HG03378 (cell line): ENCODE measurements around the gene HECTD1.
A peak's percentile ranks its signal among the peaks of the same experiment; 100 is the strongest.
"Not testable (repeated sequence)": the region's sequence is repeated elsewhere in the genome, so short reads cannot be mapped to it uniquely, and the experiment has no call there.

ENCODE experiments used
- ATAC-seq: cut with Tn5 transposase; IDR thresholded peaks from one replicate; pipeline ENCODE4 v1.9.1; 2021; ENCODE audit warnings: mild to moderate bottlenecking, moderate library complexity; ENCODE audit not compliant: unreplicated experiment

The HECTD1 gene

DNA sequence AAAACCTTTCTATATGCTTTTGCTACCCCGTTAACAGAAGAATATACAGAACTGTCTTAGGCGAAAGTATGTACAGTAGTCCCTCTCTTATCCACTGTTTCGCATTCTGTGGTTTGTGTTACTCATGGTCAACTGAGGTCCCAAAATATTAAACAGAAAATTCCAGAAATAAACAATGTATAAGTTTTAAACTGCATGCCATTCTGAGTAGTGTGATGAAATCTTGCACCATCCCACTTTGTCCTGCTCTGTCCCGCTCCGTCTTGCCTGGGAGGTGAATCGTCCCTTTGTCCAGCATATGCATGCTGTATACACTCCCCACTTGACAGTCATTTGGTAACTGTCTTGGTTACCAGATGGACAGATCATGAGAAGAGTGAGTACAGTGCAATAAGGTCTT lies 111.3 kb downstream of the HECTD1 start:
- no peak for ATAC-seq

DNA sequence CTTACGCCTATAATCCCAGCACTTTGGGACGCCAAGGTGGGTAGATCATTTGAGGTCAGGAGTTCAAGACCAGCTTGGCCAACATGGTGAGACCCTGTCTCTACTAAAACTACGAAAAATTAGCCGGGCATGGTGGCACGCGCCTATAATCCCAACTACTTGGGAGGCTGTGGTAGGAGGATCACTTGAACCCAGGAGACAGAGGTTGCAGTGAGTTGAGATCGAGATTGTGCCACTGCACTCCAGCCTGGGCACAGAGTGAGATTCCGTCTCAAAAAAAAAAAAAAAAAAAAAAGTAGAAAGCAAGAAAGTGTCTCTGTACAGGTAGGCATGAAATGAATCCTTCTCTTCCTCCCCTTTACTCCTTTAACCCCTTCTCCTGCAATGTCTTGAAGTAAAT lies 111.8 kb downstream of the HECTD1 start:
- not testable (repeated sequence) for ATAC-seq

DNA sequence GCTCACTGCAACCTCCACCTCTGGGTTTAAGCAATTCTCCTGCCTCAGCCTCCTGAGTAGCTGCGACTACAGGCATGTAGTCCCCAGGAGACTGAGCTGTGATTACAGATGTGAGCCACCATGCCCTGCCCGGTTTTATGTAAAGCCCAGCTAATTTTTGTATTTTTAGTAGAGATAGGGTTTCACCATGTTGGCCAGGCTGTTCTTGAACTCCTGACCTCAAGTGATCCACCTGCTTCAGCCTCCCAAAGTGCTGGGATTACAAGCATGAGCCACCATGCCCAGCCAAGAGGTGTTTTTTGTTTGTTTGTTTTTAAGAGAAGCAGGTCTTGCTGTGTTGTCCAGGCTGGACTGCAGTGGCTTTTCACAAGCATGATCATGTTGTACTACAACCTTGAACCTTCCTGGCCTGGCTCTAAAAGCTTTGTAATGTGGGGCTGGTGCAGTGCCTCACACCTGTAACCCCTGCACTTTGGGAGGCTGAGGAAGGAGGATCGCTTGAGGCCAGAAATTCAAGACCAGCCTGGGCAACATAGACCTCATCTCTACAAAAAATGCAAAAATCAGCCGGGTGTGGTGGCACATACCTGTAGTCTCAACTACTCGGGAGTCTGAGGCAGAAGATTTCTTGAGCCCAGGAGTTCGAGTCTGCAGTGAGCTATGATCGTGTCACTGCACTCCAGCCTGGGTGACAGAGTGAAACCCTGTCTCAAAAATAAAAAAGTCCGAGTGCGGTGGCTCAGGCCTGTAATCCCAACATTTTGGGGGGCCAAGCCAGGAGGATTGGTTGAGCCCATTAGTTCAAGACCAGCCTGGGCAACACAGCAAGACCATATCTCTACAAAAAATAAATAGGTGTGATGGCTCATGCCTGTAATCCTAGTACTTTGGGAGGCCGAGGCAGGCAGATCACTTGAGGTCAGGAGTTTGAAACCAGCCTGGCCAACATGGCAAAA lies 113.4 kb downstream of the HECTD1 start:
- ATAC-seq: not testable (repeated sequence)

DNA sequence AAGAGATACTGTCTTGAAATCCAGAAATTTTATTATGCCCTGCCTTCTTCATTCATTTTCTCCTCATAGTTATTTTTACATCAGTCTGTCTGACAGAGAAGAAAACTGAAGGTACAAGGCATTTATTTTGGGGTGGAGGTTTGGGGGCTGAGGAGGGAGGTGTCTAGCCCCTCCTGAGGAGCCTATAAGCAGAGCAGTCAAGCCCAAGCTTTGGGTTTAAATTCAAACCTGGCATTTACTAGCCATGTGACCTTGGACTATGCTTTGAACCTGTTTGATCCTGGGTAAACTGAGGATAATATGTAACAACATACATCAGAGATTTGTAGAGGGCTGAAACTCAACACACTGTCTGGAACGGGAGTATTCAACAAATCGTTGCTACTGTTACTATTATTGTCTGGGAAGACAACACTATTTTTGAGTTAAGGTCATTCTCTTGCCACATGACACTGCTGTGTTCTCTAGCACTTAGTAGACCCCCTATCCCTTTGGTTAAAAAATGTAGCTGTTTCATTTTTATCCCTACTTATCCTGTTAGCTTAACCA lies 115.4 kb downstream of the HECTD1 start:
- ATAC-seq: no peak

DNA sequence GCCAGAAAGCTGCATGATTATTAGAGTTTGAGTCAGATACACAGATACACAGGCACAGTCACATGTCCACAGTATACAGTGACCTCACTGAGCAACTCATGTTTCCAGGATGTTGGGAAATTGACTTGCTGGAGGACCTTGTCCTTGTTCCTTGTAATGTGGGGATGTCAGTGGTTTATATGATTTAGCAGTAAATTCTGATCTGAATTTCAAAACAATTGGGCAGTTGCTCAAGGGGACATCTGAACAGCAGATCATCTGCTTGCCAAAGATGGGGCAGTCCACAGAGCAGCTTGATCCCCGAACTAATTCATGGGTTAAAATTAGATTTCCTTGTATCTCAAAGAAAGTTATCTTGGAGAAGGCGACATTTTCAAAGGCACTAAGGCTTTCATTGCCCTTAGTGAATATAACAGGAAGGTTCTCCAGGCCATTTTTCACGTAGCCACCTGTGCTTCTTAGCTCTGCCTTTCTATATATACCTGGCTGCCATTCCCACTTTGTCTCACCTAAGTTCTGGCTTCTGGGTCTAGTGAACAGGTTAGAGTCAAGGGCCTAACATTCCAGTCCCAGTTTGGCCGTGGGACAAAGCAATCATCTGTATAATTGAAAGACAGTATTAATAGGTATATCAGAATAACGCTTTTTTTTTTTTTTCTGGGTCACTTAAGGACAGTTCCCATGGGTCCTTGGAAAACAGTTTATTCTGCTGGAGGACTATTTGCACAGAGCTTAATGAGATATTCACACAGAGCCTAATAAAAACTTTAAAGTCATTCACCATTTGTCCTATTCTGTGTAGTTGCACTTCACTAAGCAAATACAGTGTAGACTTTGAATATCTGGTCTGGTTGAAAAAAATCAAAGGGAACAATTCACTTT lies 116.5 kb downstream of the HECTD1 start:
- ATAC-seq: no peak

DNA sequence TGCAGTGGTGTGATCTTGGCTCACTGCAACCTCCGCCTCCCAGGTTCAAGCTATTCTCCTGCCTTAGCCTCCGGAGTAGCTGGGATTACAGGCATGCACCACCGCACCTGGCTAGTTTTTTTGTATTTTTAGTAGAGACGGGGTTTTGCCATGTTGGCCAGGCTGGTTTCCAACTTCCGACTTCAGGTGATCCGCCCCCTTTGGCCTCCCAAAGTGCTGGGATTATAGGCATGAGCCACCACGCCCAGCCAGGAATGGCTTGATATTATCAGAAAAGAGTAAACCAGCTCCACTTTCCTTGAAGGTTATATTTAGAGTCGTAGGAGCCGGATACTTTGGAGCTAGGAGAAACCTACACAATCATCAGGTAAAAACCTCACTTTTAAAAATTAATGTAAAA lies 121.1 kb downstream of the HECTD1 start:
- not testable (repeated sequence) for ATAC-seq

DNA sequence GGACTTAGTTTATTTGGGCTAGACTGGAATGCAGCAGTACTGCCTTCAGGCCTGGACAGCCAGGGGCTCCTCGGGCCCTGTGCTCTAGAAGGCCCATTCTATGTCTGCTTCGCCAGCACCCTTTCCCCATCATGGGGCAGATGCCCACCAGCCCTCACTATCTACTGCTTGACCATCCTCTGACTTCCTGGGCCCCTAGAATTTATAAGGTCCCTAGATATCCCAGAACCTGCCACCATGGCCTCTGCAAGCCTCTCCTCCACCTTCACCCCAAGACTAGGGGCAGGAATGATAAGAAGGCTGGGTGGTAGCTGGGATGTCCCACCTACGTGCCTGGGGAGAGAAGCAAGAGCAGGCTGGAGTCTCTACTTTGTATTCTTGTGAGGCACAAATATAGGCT lies 122.6 kb downstream of the HECTD1 start:
- ATAC-seq: no peak

DNA sequence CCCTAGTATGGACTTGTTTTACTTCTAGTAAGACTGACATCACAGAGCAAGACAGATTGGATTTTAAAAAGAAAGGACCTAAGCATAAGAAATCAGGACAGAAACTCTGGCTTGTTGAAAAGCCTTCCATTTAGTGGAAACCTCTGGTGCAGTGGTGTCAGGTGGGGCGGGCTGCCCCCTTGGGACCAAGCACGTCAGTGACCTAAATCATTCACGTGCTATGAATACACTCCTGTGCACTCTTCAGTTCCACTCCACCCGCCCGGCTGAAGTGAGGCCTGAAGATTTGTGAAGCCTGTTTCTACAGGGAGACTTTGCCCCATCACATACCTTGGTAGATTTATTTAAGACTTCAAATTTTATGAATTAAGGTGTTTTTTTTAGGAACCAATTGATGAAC lies 123.2 kb downstream of the HECTD1 start:
- ATAC-seq: peak; percentile 89

DNA sequence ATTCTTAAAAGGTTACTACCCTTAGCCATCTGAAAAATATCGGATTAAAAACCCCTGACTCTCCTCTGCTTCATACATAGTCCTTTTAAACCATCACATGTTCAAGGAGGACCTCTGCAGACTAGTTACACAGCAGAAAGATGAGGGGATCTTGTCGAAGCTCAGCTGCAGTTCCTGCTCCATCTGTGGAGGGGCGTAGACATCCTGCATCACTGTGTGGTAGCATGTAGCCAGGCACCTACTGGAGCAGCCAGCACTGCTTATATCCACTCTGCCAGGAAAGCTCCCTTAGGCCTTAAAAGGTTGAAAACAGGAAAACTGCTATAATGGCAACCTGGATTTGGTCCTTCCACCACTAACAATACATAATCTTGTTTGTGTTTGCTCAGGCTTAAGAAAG lies 123.8 kb downstream of the HECTD1 start:
- ATAC-seq: no peak

DNA sequence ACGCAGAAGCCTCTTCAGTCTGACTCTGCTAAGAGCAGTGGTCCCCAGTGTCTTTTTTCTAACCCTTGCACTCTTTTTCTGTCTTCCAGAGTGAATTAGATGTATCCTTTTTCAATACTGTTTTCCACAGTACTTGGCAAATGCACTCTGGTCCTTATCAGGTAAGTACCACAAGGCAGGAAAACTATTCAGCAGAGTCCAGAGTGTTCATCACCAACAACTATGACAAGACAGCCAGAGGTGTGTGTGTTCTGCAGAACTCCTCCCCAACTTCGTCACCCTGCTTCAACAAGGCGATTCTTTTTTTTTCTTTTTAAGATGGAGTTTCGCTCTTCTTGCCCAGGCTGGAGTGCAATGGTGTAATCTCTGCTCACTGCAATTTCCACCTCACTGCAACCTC lies 127.1 kb downstream of the HECTD1 start:
- no peak for ATAC-seq

DNA sequence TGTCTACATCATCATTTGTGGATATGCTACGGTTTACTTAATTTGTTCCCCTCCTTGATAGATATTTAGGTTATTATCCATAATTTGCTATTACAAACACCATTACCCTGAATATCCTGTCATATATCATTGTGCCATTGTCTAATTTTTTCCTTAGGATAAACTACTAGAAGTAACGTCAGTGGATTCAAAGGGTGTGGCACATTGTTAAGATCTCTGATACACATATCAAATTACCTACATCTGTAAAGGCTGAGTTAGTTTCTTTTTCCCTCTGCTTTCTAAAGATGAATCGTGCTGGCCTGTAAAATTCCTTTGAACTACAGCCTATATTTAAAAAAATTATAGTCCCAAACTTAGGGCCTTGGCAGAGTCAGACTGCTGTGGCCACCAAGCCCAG lies 127.5 kb downstream of the HECTD1 start:
- ATAC-seq: no peak

DNA sequence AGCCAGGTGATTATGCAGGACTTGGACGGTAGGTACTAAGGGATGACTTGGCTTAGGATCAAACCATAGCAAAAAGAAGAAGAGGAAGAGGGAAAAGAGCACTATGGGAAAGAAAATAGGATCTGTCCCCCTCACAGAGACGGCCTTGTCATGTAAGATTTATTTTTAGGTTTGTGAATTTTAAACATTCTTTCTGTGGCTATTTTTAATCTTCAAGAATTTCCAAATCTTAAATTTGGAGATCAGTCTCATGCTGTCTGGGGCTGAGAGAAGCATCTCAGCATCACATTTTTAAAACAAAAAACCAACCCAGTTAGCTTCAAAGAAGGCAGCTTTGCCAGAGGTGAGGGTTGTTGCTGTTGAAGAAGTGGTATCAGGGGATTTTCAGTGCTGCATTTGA lies 128.8 kb downstream of the HECTD1 start:
- no peak for ATAC-seq

DNA sequence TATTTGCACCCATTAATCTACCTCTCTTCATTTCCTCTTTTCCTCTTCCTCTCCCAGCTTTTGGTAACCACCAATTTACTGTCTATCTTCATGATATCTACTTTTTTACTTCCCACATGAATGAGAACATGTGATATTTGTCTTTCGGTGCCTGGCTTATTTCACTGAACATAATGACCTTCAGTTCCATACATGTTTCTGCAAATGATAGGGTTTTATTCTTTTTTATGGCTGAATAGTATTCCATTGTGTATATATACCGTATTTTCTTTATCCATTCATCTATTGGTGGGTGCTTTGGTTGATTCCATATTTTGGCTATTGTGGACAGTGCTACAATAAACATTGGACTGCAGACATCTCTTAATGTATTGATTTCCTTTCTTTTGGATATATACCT lies 132.4 kb downstream of the HECTD1 start:
- no peak for ATAC-seq

DNA sequence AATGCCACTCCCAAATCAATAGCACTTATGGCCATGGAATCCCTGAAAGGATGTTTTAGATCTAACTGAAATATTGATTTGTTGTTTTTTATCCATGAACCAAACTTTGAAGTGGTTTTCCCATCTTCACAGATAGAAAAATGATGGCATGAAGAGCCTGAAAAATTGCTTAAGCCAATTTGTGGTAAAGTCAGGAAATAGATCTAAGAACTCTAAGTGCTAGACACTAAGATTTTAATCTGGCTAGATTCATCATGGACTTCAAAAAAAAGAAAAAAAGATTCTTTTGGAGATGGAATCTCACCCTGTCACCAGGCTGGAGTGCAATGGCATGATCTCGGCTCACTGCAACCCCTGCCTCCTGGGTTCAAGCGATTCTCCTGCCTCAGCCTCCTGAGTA lies 136.4 kb downstream of the HECTD1 start:
- ATAC-seq: no peak

DNA sequence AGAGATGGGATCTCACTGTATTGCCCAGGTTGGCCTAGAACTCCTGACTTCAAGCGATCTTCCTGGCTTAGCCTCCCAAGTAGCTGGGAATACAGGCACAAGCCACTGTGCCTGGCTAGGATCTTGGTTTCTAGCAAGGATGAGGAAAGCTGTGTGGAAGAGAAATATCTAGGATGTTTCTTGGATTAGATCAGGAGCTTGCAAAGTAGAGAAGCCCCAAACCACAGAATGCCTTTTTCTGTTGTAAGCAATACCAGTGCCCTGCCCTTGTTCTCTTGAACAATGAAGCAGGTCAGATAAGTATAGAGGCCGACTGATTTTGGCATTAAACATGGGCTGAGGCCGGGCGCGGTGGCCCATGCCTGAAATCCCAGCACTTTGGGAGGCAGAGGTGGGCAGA lies 137.2 kb downstream of the HECTD1 start:
- ATAC-seq: no peak

DNA sequence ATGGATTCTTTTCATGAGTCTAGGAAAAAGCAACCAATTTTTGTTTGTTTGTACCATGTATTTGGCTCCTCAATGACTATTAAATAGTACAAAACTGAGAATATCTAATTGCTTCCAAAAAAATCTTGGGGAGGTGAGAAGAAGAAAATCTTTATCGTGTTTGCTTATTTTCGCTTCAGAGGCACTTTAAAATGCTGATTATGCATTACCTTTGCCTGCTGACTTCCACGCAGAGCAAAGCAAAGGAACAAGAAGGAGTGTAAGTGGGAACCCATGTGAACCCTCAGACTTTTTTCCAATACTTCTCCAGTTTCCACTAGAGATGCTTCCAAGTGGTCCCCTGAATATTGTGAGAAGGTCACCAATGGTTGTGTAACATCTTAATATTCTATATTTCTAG lies 138.2 kb downstream of the HECTD1 start:
- ATAC-seq: no peak

DNA sequence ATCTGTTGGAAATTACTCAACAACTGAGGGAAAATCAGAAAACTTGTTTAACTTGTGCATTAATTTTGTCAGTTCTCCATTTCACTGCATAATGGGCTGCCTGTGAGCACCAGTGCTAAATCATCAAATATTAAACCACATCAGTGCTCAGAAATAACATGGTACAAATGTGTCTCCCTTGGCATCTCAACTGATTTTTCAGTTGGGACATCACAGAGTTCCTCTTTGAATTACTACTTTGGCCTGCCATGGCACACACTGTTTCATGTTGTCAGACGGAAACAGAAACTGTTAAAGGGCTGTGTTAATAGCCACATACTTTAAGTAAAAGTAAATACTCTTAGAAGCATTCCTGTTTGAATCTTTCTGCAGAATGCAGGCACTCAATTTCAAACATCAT lies 139.4 kb downstream of the HECTD1 start:
- ATAC-seq: no peak

DNA sequence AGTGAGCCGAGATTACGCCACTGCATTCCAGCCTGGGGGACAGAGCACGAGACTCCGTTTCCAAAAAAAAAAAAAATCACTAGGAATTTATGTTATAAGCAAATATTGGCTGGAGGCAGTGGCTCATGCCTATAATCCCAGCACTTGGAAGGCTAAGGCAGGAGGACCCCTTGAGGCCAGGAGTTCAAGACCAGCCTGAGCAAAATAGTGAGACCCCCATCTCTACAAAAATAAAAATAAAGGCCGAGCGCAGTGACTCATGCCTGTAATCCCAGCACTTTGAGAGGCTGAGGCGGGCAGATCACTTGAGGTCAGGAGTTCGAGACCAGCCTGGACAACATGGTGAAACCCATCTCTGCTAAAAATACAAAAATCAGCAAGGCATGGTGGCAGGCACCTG lies 144.7 kb downstream of the HECTD1 start:
- ATAC-seq: not testable (repeated sequence)

DNA sequence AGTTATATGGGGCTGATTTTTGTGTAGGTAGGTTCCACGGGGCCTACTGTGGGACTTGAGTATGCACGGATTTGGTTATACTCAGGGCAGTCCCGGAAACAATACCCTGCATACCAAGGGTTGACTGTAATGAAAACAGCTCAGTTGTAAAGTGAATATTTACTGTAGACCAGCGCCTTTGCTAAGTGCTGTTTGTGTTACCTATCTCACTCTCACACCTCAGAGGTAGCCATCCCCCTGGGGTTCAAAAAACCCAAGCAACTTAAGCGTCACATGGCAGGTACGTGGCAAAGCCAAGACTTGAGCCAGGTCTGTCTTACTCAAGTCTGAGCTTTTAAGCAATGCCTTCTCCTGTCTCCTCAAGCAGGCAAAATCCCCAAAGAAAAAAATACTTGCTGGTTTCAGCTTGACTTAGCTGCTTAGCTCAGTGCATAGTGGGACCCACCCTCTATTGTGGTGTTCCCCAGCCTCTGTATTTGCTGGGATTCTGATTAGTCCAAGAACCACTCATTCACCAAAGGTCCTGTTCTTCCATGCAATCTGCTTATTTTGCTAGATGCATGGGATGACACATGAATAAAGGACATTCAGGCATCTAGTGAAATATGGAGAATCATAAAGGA lies 147.2 kb downstream of the HECTD1 start:
- ATAC-seq: no peak

DNA sequence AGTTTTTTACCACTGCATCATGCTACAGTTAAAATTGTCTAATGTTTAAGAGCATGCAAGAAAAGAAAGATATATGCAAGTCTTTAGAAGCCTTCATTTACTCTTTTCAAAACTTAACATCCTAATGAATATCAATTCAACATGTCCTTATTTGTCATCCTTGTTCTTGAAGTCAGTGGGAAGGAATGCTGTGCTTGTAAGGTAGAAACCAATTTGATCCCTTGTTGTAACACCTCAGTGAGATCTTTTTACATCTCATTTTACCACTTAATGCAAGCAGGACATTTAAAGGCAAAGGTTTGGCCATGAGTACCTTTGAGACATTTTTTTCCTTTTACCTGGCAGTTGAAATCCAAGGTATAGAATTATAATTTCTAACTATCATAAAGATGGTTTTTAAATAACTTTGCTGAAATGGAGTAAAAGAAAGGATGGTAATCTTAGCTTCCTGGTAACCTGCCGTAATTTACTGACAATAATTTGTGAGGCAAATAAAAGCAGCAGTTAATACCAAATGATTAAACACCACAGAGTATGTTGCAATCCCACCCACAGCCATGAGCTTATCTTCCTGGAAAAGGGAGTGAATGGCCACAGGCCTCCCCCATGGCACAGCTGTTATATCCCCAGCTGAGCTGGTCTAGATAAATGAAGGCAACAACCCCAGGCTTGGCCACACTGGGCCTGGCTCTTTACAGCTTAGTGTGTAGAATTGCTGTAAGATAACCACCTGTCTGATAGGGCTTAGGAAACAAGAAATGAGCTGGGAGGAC lies 148.3 kb downstream of the HECTD1 start:
- ATAC-seq: no peak
